Adrenal gland (tissue), 12 donors: ENCODE results near the gene TCTN3. TPM values are rescaled to one million over a fixed set of nuclear protein-coding genes. Genes with fewer than 3 reads are reported as not detected.
A peak's percentile ranks its signal among the peaks of the same experiment; 100 is the strongest.

Experiments
- DNase-seq, 7 donors: peaks; one replicate each; pipeline ENCODE4 v3.0.0-alpha.2; 2019 to 2020
- H3K27ac ChIP-seq, 5 donors: fragments of 200-600 bp; sonication (generic) in 4 of 5; 1 replicate in 3 of 5; 2 replicates in 2 of 5; pipeline versions ENCODE4 v1.5.1 to v1.8.0; 2016 to 2020; ENCODE audit warnings: mild to moderate bottlenecking in 1 of 5
- H3K27me3 ChIP-seq: fragments of 200-600 bp; 2 replicates; pipeline ENCODE4 v1.8.0; 2021
- H3K36me3 ChIP-seq, 2 donors: fragments of 200-600 bp; replicated peaks in 1 of 2; 1 replicate in 1 of 2; 2 replicates in 1 of 2; pipeline versions ENCODE4 v1.5.1 to v1.8.0; 2018 to 2022
- H3K4me1 ChIP-seq, 2 donors: fragments of 200-600 bp; replicated peaks in 1 of 2; 1 replicate in 1 of 2; 2 replicates in 1 of 2; pipeline versions ENCODE4 v1.5.1 to v1.8.0; 2018 to 2021
- H3K4me3 ChIP-seq, 4 donors: fragments of 200-600 bp; sonication (generic) in 3 of 4; one replicate each; pipeline ENCODE4 v1.5.1; 2016 to 2018
- H3K9me3 ChIP-seq, 3 donors: fragments of 200-600 bp; sonication (generic) in 1 of 3; replicated peaks in 1 of 3; 1 replicate in 2 of 3; 2 replicates in 1 of 3; pipeline versions ENCODE4 v1.5.1 to v1.8.0; 2016 to 2021
- CTCF ChIP-seq, 6 experiments: fragments of 450-650 bp in 4 of 6; fragments of 200-600 bp in 2 of 6; sonication (generic) in 1 of 6; IDR thresholded peaks; 1 replicate in 5 of 6; 2 replicates in 1 of 6; pipeline versions ENCODE4 v1.5.1 to v1.8.0; 2016 to 2021; ENCODE audit warnings: antibody characterized with exemption in 6 of 6, mild to moderate bottlenecking in 2 of 6, moderate library complexity in 1 of 6
- POLR2A ChIP-seq, 2 donors: fragments of 450-650 bp; IDR thresholded peaks; one replicate each; pipeline ENCODE4 v1.6.1; 2017; ENCODE audit warnings: antibody characterized with exemption in 2 of 2, mild to moderate bottlenecking in 2 of 2, moderate library complexity in 1 of 2
- WGBS, 4 donors: extraction: QIAGEN DNeasy Blood & Tissue Kit in 2 of 4; methylation state at CpG; one replicate each; pipeline versions ENCODE4 v1.1.5 to v1.1.7; 2013 to 2017; 5-methylcytosine and 5-hydroxymethylcytosine counted together
- intact Hi-C, 2 donors: fragments of 100-400 bp; cut with DNase I; formaldehyde crosslinking; loops; one replicate each; pipeline versions ENCODE4 v1.14.1 to v1.15.0; 2022 to 2023
- polyA plus RNA-seq, 3 donors: library from polyadenylated mRNA; stranded (reverse); fragments of 200-250 nt in 2 of 3; fragments of 350-450 nt in 1 of 3; fragmentation: Illumina TruSeq in 1 of 3; extraction: RNeasy Lipid Tissue Mini Kit (QIAGEN cat#74804) in 1 of 3; gene quantifications; one replicate each; pipeline ENCODE4 v1.2.3, GENCODE V29; 2013 to 2014
- total RNA-seq, 9 donors: library from RNA; depleted of rRNA in 4 of 9; stranded (reverse); fragments of >200 nt in 4 of 9; fragments of 120-200 nt in 1 of 9; fragmentation: NEBNext Ultra II Directional in 1 of 9; extraction: Animal tissue kit (Norgen Biotek cat#: 25700) in 1 of 9; gene quantifications; one replicate each; pipeline versions ENCODE4 v1.1.0 to v1.2.4, GENCODE V29; 2013 to 2023
- donor health status: healthy with polysubstance abuse.
- donor health status: Bipolar disorder and iron deficiency.
- donor health status: DM: yes; HTN: yes; CAD: no.
- donor health status: DM: no; HTN: no; CAD: no.
- donor health status: DM: no; HTN: no; CAD: no.
- donor health status: DM: yes; HTN: yes; CAD: no.

The TCTN3 gene
- total and polyA plus RNA-seq, 12 donors, result 14.2 to 72.3 (median 43.6) TPM

DNA sequence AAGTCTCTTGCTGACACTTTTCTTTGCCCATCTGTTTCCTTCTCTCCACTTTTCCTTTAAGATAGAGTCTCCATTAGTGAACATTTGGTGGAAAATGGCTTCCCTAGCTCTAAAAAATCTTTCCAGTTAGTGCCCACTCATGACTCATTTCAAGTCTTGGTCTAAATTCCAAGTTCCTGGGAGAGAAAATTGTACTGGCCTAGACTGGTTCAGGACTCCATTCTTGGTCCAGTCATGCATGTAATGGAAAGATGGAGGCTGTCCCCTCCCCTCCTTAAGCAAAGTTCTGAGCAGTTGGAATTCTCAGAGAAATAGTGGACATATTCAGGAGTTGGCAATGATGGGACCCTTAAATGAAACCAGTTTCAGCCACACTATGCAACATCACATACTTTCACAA, 33.4 kb downstream of the TCTN3 start:
- peaks cover 0 to 8% of the 10 kb centered on the region in 2 donors for H3K36me3 ChIP-seq
- no peak overlapping the region for H3K27ac ChIP-seq
- no peaks in the 10 kb centered on the region for H3K27me3 ChIP-seq
- no peaks in the 10 kb centered on the region for H3K9me3 ChIP-seq
- no peak overlapping the region for H3K4me3 ChIP-seq
- no peak for DNase-seq
- intact Hi-C loops, result no loop called here
- TF ChIP-seq POLR2A (IDR thresholded peaks at IDR 0.05), result no peak
- no peak for TF ChIP-seq CTCF (IDR thresholded peaks at IDR 0.05)
- peaks cover 4 to 7% of the 10 kb centered on the region in 2 donors for H3K4me1 ChIP-seq

DNA sequence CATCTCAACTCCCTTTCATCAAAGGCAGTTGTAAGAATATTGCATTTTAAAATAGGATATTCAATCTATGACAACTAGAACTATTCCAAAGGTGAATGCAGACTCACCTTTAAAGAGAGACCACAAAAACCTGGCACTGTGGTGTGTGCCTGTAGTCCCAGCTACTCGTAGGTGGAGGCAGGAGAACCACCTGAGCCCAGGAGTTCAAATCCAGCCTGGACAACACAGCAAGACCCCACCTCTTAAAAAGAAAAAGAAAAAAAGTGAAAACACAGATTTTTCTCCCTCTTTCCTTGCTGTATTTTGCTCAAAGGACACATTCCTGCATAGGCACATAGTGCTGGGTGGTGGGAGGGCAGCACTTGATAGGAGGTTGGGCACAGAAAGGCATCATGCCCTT, 36.5 kb downstream of the TCTN3 start:
- Histone ChIP-seq H3K27ac (no peak overlapping the region), H3K9me3 (no peaks in the 10 kb centered on the region), H3K27me3 (no peaks in the 10 kb centered on the region), H3K4me3 (peak overlapping the region in 1 of 4 donors; percentile 56), H3K4me1 (peaks cover 4 to 8% of the 10 kb centered on the region in 2 donors), H3K36me3 (peaks cover 0 to 3% of the 10 kb centered on the region in 2 donors)
- TF ChIP-seq POLR2A (IDR thresholded peaks at IDR 0.05), result no peak
- no peak for DNase-seq
- intact Hi-C loops, result no loop called here
- 0 to 76% (median 59%) methylated on average over 1 of the region's 1 CpG for WGBS, 4 donors

- intact Hi-C loops, result no loop called here
- TF ChIP-seq CTCF (IDR thresholded peaks at IDR 0.05) (no peak), POLR2A (IDR thresholded peaks at IDR 0.05) (peak in 1 of 2 donors; percentile 26)
- WGBS, 4 donors, result 0% methylated on average over 8 to 83 of the region's 83 CpGs
Measured at GRCh38 chr10:95656291-95657164, 37.2 kb downstream of the TCTN3 start, which contains the start of gene ALDH18A1. Gene ALDH18A1, minus strand, starts transcription at chr10:95656711. Its CDS starts 3,334 bp downstream, at chr10:95653377.

GRCh38 chr10:95655571-95656290, 38.0 kb downstream of the TCTN3 start:
- H3K9me3 ChIP-seq, result no peaks in the 10 kb centered on the region
- peak overlapping the region in 3 of 5 donors; percentile 28 to 71 (median 50) for H3K27ac ChIP-seq
- H3K4me1 ChIP-seq, result peaks cover 4 to 8% of the 10 kb centered on the region in 2 donors
- no peaks in the 10 kb centered on the region for H3K27me3 ChIP-seq
- peak overlapping the region; percentile 21 to 80 (median 54) for H3K4me3 ChIP-seq
- TF ChIP-seq POLR2A (IDR thresholded peaks at IDR 0.05), result no peak
- TF ChIP-seq CTCF (IDR thresholded peaks at IDR 0.05), result no peak
- peak in 2 of 7 donors; percentile 21 to 60 for DNase-seq
- intact Hi-C loops, result no loop called here
- WGBS, 4 donors, result 13 to 35% (median 16%) methylated on average over 11 to 23 of the region's 23 CpGs
- peaks cover 0 to 8% of the 10 kb centered on the region in 2 donors for H3K36me3 ChIP-seq

More at GRCh38 chr10:95656291-95657164, 37.2 kb downstream of the TCTN3 start, which contains the start of gene ALDH18A1:
- DNase-seq, result peak; percentile 90 to 96 (median 92)
- Histone ChIP-seq H3K27ac (peak within 1 kb of the TSS in 3 of 5 donors; percentile 28 to 71 (median 50)), H3K4me1 (peaks cover 4 to 8% of the 10 kb centered on the region in 2 donors), H3K36me3 (peaks cover 0 to 8% of the 10 kb centered on the region in 2 donors), H3K27me3 (no peaks in the 10 kb centered on the region), H3K9me3 (no peaks in the 10 kb centered on the region), H3K4me3 (peak within 1 kb of the TSS; percentile 21 to 80 (median 54))
